Astrocyte of the spinal cord (primary cell): ENCODE measurements around the gene SHROOM3.

Experiments used
- DNase-seq: peaks from one replicate; pipeline ENCODE4 v3.0.0; 2011; ENCODE audit warnings: low read depth, low spot score
- H3K4me3 ChIP-seq: 2 replicates; pipeline ENCODE4 v1.5.1; 2011; ENCODE audit warnings: low read depth, mild to moderate bottlenecking, low read length, moderate library complexity
- CTCF ChIP-seq: IDR thresholded peaks from 2 replicates; pipeline ENCODE4 v1.5.1; 2012; ENCODE audit warnings: low read depth, mild to moderate bottlenecking, low read length, inconsistent platforms
- in situ Hi-C: cut with HindIII; loops from 2 replicates; pipeline ENCODE4 v1.10.0; 2017; ENCODE audit warnings: low sequenced_read_pairs

SHROOM3 gene

DNA sequence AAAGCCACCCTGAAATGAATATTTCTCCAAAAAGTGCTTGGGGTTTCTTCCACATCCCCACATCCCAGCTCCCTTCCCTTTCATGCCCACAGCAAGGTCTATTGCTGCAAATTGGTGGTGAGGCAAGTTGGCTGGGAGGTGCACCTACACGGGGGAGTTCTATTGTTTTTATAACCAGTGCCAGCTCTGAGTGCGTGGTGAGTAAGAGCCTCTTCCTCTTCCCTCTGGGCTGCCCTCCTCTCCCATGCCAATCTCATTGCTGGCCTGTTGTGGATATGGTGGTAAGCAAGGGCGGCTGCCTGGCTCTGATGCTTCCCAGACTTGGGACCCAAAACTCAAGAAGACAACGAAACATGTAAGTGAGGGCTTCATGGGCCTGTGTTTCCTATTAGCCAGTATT is 204.3 kb downstream of the SHROOM3 start:
- TF ChIP-seq CTCF = no peak
- in situ Hi-C loops = no loop called here
- no peak for DNase-seq
- H3K4me3 ChIP-seq = no peak overlapping the region

DNA sequence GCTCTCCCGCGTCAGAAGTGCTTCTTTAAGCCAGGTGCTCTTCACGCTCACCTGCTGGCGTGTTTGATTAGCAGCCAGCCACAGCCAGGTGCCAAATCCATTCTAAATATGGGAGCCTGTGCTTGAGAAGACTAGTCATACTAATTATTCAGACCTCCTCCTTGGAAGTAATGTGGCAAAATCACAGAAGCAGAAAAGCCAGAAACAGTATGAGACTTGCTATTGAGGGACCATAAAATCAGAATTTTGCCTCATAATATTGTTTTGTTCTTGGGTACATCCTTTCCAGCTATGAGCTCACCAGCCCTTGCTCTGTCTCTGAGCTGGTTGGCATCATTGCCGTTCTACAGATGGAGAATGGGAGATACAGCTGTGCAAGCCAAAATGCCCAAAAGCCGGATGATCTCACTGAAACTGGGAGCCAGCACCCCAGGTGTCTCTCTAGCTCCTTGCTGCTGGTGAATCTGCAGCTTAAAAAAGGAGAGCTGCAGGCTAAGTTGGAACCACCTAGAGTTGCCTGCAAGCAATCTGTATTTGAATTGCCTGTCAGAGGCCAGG is 205.4 kb downstream of the SHROOM3 start:
- in situ Hi-C loops = no loop called here
- TF ChIP-seq CTCF = no peak
- no peak for DNase-seq
- H3K4me3 ChIP-seq = no peak overlapping the region

GRCh38 chr4:76641351-76641750 is 206.3 kb downstream of the SHROOM3 start:
- DNase-seq = no peak
- no peak overlapping the region for H3K4me3 ChIP-seq
- TF ChIP-seq CTCF = no peak
- in situ Hi-C loops = no loop called here

- DNase-seq = no peak
- no peak overlapping the region for H3K4me3 ChIP-seq
- in situ Hi-C loops = no loop called here
- no peak for TF ChIP-seq CTCF
Measured at GRCh38 chr4:76641758-76642157, 206.7 kb downstream of the SHROOM3 start.

DNA sequence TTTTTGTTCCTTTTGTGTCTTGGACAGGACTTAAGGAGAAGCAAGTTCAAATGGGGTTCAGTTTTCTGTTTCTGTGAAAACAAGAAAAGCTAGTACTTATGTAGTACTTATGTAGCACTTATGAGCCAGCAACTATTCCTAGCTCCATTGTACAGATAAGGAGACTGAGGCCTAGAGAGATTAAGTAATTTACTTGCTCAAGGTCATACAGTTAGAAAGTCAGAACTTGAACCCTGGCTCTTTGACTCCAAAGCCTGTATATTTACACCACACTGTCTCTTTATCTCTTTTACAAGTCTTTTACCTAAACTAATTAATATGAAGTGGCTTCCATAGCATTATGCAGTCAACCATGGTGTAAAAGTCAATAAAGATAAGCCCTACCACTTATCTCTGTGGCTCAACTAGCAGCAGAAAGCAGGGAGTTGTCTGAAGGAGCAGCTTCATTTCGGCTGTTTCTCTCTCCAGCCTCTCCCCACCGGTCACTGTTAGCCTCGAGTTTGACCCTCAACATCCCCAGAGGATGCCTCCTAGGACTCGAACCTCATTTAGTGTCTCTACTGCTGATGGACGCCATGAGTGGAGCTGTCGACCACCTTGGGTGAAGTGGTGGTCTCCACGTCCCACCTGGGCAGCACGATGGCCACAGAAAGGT is 209.9 kb downstream of the SHROOM3 start:
- DNase-seq = no peak
- in situ Hi-C loops = no loop called here
- no peak for TF ChIP-seq CTCF
- no peak overlapping the region for H3K4me3 ChIP-seq

DNA sequence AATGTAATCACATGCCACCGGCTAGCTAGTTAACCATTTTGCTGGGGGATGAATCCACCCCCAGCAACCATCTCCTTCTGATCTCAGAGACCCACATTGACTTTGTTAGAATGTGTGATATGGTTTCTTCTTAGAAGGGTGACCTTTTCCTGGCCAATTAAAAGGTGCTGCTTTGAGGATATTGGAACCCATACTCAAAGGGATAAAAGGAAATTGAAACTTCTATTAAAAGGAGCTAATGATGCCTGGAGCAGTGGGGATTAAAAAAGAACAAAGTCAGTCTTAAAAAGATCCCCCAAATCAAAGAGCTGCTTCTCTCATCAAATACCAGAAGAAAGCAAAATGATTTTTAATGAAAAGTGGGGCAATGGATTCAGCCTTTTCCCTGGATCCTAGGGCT is 214.1 kb downstream of the SHROOM3 start:
- in situ Hi-C loops = no loop called here
- DNase-seq = no peak
- no peak for TF ChIP-seq CTCF
- no peak overlapping the region for H3K4me3 ChIP-seq
